Trophoblast cell (in vitro differentiated cells and primary cell): ENCODE data around the gene CABP7.

Experiments
- DNase-seq, 2 donors: peaks; one replicate each; pipeline ENCODE4 v3.0.0-alpha.2; 2016
- H2AFZ ChIP-seq: 2 replicates; pipeline ENCODE4 v1.6.1; 2013; ENCODE audit warnings: low read length, moderate library complexity, mild to moderate bottlenecking; ENCODE audit not compliant: insufficient read depth, poor library complexity
- H2AK5ac ChIP-seq: 2 replicates; pipeline ENCODE4 v1.6.1; 2013; ENCODE audit warnings: mild to moderate bottlenecking, low read length
- H2BK120ac ChIP-seq: 2 replicates; pipeline ENCODE4 v1.6.1; 2013; ENCODE audit warnings: low read length, mild to moderate bottlenecking, moderate library complexity; ENCODE audit not compliant: insufficient read depth, poor library complexity
- H2BK12ac ChIP-seq: 2 replicates; pipeline ENCODE4 v1.6.1; 2013; ENCODE audit warnings: mild to moderate bottlenecking, low read length, moderate library complexity
- H2BK5ac ChIP-seq: 2 replicates; pipeline ENCODE4 v1.6.1; 2013; ENCODE audit warnings: low read length, low read depth, moderate library complexity, mild to moderate bottlenecking; ENCODE audit not compliant: poor library complexity
- H3K14ac ChIP-seq: 2 replicates; pipeline ENCODE4 v1.6.1; 2013; ENCODE audit warnings: mild to moderate bottlenecking, low read length
- H3K18ac ChIP-seq: 2 replicates; pipeline ENCODE4 v1.6.1; 2013; ENCODE audit warnings: mild to moderate bottlenecking, low read length
- H3K23ac ChIP-seq: 2 replicates; pipeline ENCODE4 v1.6.1; 2013; ENCODE audit warnings: low read length
- H3K27ac ChIP-seq: 2 replicates; pipeline ENCODE4 v1.5.1; 2013; ENCODE audit warnings: low read depth, mild to moderate bottlenecking, inconsistent platforms, low read length, moderate library complexity
- H3K27me3 ChIP-seq: 2 replicates; pipeline ENCODE4 v1.6.1; 2013; ENCODE audit warnings: inconsistent platforms, mild to moderate bottlenecking, low read length, moderate library complexity; ENCODE audit not compliant: insufficient read depth
- H3K36me3 ChIP-seq, 2 experiments: 1 replicate in 1 of 2; 2 replicates in 1 of 2; pipeline ENCODE4 v1.6.1; 2013; ENCODE audit warnings: low read length in 2 of 2, mild to moderate bottlenecking in 2 of 2, moderate library complexity in 1 of 2; ENCODE audit not compliant: insufficient read depth in 2 of 2, control insufficient read depth in 1 of 2
- H3K4ac ChIP-seq: 2 replicates; pipeline ENCODE4 v1.6.1; 2013; ENCODE audit warnings: low read depth, mild to moderate bottlenecking, low read length, moderate library complexity
- H3K4me1 ChIP-seq, 2 experiments: 1 replicate in 1 of 2; 2 replicates in 1 of 2; pipeline ENCODE4 v1.6.1; 2013; ENCODE audit warnings: low read length in 2 of 2, mild to moderate bottlenecking in 2 of 2, moderate library complexity in 1 of 2; ENCODE audit not compliant: insufficient read depth in 2 of 2, control insufficient read depth in 1 of 2
- H3K4me2 ChIP-seq: 2 replicates; pipeline ENCODE4 v1.6.1; 2013; ENCODE audit warnings: inconsistent platforms, mild to moderate bottlenecking, low read length, moderate library complexity
- H3K4me3 ChIP-seq: 2 replicates; pipeline ENCODE4 v1.5.1; 2013; ENCODE audit warnings: mild to moderate bottlenecking, low read depth, low read length, inconsistent platforms
- H3K79me1 ChIP-seq: one replicate; pipeline ENCODE4 v1.6.1; 2013; ENCODE audit warnings: low read length
- H3K79me2 ChIP-seq: 2 replicates; pipeline ENCODE4 v1.6.1; 2013; ENCODE audit warnings: low read length, mild to moderate bottlenecking; ENCODE audit not compliant: control insufficient read depth, insufficient read depth, poor library complexity
- H3K9ac ChIP-seq: 2 replicates; pipeline ENCODE4 v1.6.1; 2013; ENCODE audit warnings: mild to moderate bottlenecking, low read length
- H3K9me3 ChIP-seq: 2 replicates; pipeline ENCODE4 v1.6.1; 2013; ENCODE audit warnings: low read depth, mild to moderate bottlenecking, control low read depth, inconsistent platforms, low read length; ENCODE audit not compliant: insufficient read depth
- H4K12ac ChIP-seq: 2 replicates; pipeline ENCODE4 v1.6.1; 2013; ENCODE audit warnings: low read depth, mild to moderate bottlenecking, low read length, moderate library complexity
- H4K8ac ChIP-seq: 2 replicates; pipeline ENCODE4 v1.6.1; 2013; ENCODE audit warnings: low read depth, mild to moderate bottlenecking, low read length, moderate library complexity
- H4K91ac ChIP-seq: one replicate; pipeline ENCODE4 v1.6.1; 2013; ENCODE audit warnings: low read depth, mild to moderate bottlenecking, low read length, moderate library complexity
- WGBS: extraction: QIAGEN DNeasy Blood & Tissue Kit; methylation state at CpG from one replicate; pipeline ENCODE4 v1.1.7; 2013; ENCODE audit warnings: missing lambda C conversion rate; ENCODE audit not compliant: insufficient read length, insufficient coverage; ENCODE audit errors: extremely low coverage; 5-methylcytosine and 5-hydroxymethylcytosine counted together

Gene CABP7

GRCh38 chr22:29700206-29700899 is 19.4 kb upstream of the CABP7 start:
- no peaks in the 10 kb centered on the region for H3K79me1 ChIP-seq
- no peaks in the 10 kb centered on the region for H3K4me1 ChIP-seq
- WGBS: no CpG with 5 or more reads among the region's 19 CpGs
- H3K23ac ChIP-seq: no peak overlapping the region
- H4K91ac ChIP-seq: no peak overlapping the region
- H3K4me3 ChIP-seq: no peak overlapping the region
- H3K18ac ChIP-seq: no peak overlapping the region
- no peak overlapping the region for H4K8ac ChIP-seq
- H3K27ac ChIP-seq: no peak overlapping the region
- peaks cover 7% of the 10 kb centered on the region for H3K27me3 ChIP-seq
- H4K12ac ChIP-seq: no peak overlapping the region
- no peak overlapping the region for H2BK120ac ChIP-seq
- peaks cover 0 to 3% of the 10 kb centered on the region in 2 experiments for H3K36me3 ChIP-seq
- H3K4ac ChIP-seq: no peak overlapping the region
- H3K4me2 ChIP-seq: no peak overlapping the region
- no peak overlapping the region for H2AK5ac ChIP-seq
- no peaks in the 10 kb centered on the region for H3K79me2 ChIP-seq
- no peak overlapping the region for H2AFZ ChIP-seq
- H3K9ac ChIP-seq: no peak overlapping the region
- no peak overlapping the region for H2BK12ac ChIP-seq
- peak; percentile 52 to 60 for DNase-seq
- H2BK5ac ChIP-seq: no peak overlapping the region
- H3K14ac ChIP-seq: no peak overlapping the region
- H3K9me3 ChIP-seq: no peaks in the 10 kb centered on the region

GRCh38 chr22:29700900-29701154 is 19.0 kb upstream of the CABP7 start:
- H3K27ac ChIP-seq: no peak overlapping the region
- no peak overlapping the region for H4K8ac ChIP-seq
- H2BK120ac ChIP-seq: no peak overlapping the region
- no peak overlapping the region for H3K23ac ChIP-seq
- H4K91ac ChIP-seq: no peak overlapping the region
- H3K4me3 ChIP-seq: no peak overlapping the region
- H3K36me3 ChIP-seq: no peaks in the 10 kb centered on the region
- no peak overlapping the region for H3K9ac ChIP-seq
- H4K12ac ChIP-seq: no peak overlapping the region
- H3K4me2 ChIP-seq: no peak overlapping the region
- no peak overlapping the region for H3K14ac ChIP-seq
- H3K4ac ChIP-seq: no peak overlapping the region
- H2BK12ac ChIP-seq: no peak overlapping the region
- no peaks in the 10 kb centered on the region for H3K4me1 ChIP-seq
- H3K79me2 ChIP-seq: no peaks in the 10 kb centered on the region
- no peaks in the 10 kb centered on the region for H3K79me1 ChIP-seq
- H3K27me3 ChIP-seq: peaks cover 7% of the 10 kb centered on the region
- no CpG with 5 or more reads among the region's 9 CpGs for WGBS
- H2AFZ ChIP-seq: no peak overlapping the region
- no peaks in the 10 kb centered on the region for H3K9me3 ChIP-seq
- no peak overlapping the region for H2AK5ac ChIP-seq
- no peak overlapping the region for H3K18ac ChIP-seq
- no peak overlapping the region for H2BK5ac ChIP-seq
- peak in 1 of 2 donors; percentile 2 for DNase-seq

GRCh38 chr22:29701155-29701999 is 18.4 kb upstream of the CABP7 start:
- H3K4me2 ChIP-seq: no peak overlapping the region
- no peak overlapping the region for H2AK5ac ChIP-seq
- no peak overlapping the region for H2BK12ac ChIP-seq
- H3K18ac ChIP-seq: no peak overlapping the region
- H3K9me3 ChIP-seq: no peaks in the 10 kb centered on the region
- H3K27ac ChIP-seq: no peak overlapping the region
- no peak overlapping the region for H4K12ac ChIP-seq
- no peaks in the 10 kb centered on the region for H3K79me2 ChIP-seq
- H3K4ac ChIP-seq: no peak overlapping the region
- DNase-seq: peak; percentile 46 to 47
- H3K79me1 ChIP-seq: no peaks in the 10 kb centered on the region
- H3K36me3 ChIP-seq: no peaks in the 10 kb centered on the region
- no peak overlapping the region for H3K4me3 ChIP-seq
- H4K91ac ChIP-seq: no peak overlapping the region
- H3K14ac ChIP-seq: no peak overlapping the region
- no CpG with 5 or more reads among the region's 14 CpGs for WGBS
- no peak overlapping the region for H2BK5ac ChIP-seq
- H2AFZ ChIP-seq: no peak overlapping the region
- no peaks in the 10 kb centered on the region for H3K4me1 ChIP-seq
- H3K23ac ChIP-seq: no peak overlapping the region
- H3K27me3 ChIP-seq: peaks cover 7% of the 10 kb centered on the region
- H2BK120ac ChIP-seq: no peak overlapping the region
- no peak overlapping the region for H3K9ac ChIP-seq
- H4K8ac ChIP-seq: no peak overlapping the region

- no peaks in the 10 kb centered on the region for H3K36me3 ChIP-seq
- H3K23ac ChIP-seq: no peak overlapping the region
- H3K9me3 ChIP-seq: no peaks in the 10 kb centered on the region
- H2BK5ac ChIP-seq: no peak overlapping the region
- H3K79me2 ChIP-seq: no peaks in the 10 kb centered on the region
- no peak overlapping the region for H2BK120ac ChIP-seq
- H3K27ac ChIP-seq: no peak overlapping the region
- no peak overlapping the region for H2AK5ac ChIP-seq
- H3K9ac ChIP-seq: no peak overlapping the region
- H3K18ac ChIP-seq: no peak overlapping the region
- no peak overlapping the region for H2BK12ac ChIP-seq
- H3K4ac ChIP-seq: no peak overlapping the region
- no peak for DNase-seq
- no peak overlapping the region for H4K8ac ChIP-seq
- no CpG with 5 or more reads among the region's 14 CpGs for WGBS
- no peak overlapping the region for H4K12ac ChIP-seq
- H3K4me1 ChIP-seq: no peaks in the 10 kb centered on the region
- no peaks in the 10 kb centered on the region for H3K79me1 ChIP-seq
- H3K4me2 ChIP-seq: no peak overlapping the region
- H2AFZ ChIP-seq: no peak overlapping the region
- peaks cover 7% of the 10 kb centered on the region for H3K27me3 ChIP-seq
- H3K14ac ChIP-seq: no peak overlapping the region
- no peak overlapping the region for H3K4me3 ChIP-seq
- H4K91ac ChIP-seq: no peak overlapping the region
Measured at GRCh38 chr22:29702000-29702930, 17.5 kb upstream of the CABP7 start.
